GM10248 (cell line): ENCODE results near the gene ASCL1.

ENCODE experiments used
- CTCF ChIA-PET: fragments of 300-600 bp; sonication (Branson Sonifier 250); formaldehyde crosslinking; extraction: SDS; loops from one replicate; lab custom pipeline; 2021; ENCODE audit warnings: antibody characterized with exemption; lab: Yijun Ruan, JAX
- POLR2A ChIA-PET: fragments of 350-650 bp; sonication (Branson Sonifier 250); formaldehyde crosslinking; extraction: SDS; loops from one replicate; lab custom pipeline; 2020; ENCODE audit warnings: antibody characterized with exemption; lab: Yijun Ruan, JAX
- DNase-seq: peaks from one replicate; pipeline ENCODE4 v3.0.0; 2012; ENCODE audit errors: extremely low spot score
- TF ChIP-seq, protein P1 (sequence below): IDR thresholded peaks from 2 replicates; pipeline ENCODE4 v1.5.1; 2012; ENCODE audit warnings: mild to moderate bottlenecking, low read depth; ENCODE audit errors: extremely low read depth, missing control alignments, control extremely low read depth

ASCL1 gene

DNA sequence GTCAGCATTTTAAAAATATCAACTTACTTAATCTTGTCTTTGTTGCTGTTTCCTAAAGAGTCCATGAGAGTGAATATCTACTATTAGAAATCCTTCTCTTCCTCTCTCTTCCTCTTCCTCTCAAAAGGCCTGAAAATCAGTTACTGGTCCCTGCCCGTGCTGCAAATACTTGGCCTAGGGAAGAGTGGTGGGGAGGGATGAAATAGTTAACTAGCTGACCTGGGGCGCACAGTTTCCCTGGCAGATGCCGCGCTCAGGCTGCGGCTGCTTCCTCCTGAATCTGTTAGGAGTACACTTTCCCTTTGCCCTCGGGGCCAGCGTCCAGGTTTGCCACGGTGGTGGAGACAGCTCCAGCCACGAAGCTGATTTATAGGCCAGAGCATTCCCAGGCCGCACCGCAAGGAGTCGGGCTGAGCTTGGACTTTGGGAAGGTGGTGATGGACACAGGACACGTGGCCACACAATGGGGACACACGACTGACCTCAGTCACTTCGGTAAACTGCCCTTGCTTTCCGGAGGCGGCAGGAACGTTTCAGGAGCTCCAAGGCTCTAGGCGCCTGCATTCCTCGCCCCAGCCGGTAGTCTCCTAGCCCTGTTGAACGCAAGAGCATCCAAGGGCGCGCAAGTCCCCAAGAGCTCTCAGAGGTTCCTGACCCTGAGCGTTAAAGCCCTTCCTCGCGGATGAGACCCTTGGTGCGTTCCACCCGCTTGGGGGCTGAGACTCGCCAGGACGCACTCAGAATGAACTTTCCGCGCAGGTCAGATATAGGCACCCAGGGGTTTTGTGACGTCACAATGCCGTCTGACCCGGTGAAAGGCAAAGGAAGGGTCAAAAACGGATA lies 7.1 kb upstream of the ASCL1 start:
- POLR2A ChIA-PET = interaction anchor here (0.7 kb wide), 1 partner anchor 770 kb away, joined by 3 read pairs; no protein-coding TSS in a partner anchor
- peak; percentile 20 for DNase-seq
- CTCF ChIA-PET = interaction anchor here (0.9 to 4.3 kb wide), 26 partner anchors 9 to 625 kb away, joined by 3 to 40 read pairs (median 4); partner anchors contain the start of gene C12orf42
- TF ChIP-seq, protein P1, sequence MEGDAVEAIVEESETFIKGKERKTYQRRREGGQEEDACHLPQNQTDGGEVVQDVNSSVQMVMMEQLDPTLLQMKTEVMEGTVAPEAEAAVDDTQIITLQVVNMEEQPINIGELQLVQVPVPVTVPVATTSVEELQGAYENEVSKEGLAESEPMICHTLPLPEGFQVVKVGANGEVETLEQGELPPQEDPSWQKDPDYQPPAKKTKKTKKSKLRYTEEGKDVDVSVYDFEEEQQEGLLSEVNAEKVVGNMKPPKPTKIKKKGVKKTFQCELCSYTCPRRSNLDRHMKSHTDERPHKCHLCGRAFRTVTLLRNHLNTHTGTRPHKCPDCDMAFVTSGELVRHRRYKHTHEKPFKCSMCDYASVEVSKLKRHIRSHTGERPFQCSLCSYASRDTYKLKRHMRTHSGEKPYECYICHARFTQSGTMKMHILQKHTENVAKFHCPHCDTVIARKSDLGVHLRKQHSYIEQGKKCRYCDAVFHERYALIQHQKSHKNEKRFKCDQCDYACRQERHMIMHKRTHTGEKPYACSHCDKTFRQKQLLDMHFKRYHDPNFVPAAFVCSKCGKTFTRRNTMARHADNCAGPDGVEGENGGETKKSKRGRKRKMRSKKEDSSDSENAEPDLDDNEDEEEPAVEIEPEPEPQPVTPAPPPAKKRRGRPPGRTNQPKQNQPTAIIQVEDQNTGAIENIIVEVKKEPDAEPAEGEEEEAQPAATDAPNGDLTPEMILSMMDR = peak; percentile 51

DNA sequence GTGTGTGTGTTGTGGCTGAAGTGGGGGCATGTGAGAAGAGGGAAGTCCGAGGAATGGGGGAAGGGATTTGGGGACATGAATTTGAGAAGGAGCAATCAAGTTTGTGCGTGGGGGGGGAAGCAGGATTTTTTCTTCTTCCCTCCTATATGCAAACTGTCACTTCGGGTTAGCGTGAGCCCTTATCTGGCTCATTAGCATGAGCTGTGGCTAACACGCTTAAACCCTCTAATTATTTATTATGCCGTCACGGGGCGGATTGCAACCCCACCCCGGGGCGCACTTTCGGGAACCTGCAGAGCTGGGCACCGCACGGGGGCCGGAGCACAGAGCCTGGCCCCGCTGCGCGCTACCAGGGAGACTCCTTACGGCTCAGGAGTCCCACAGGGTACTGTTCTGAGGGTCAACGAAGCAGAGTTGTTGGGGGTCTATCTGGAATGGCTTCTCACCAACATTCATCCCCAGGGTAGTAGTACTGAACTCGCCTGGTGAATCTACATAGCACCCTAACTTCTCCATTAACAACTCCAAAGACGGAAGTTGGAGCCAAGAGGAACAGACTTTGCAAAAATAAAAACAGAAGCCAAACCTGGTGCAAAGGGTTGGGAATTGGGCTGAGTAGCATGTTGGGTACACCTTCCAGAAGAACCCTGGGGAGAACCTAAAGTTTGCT lies 6.4 kb upstream of the ASCL1 start:
- peak; percentile 14 for DNase-seq
- ChIA-PET CTCF (interaction anchor here (0.9 to 4.3 kb wide), 18 partner anchors 8 to 624 kb away, joined by 3 to 40 read pairs (median 4); partner anchors contain the start of gene C12orf42), POLR2A (no interaction called here)
- TF ChIP-seq, protein P1 = no peak

DNA sequence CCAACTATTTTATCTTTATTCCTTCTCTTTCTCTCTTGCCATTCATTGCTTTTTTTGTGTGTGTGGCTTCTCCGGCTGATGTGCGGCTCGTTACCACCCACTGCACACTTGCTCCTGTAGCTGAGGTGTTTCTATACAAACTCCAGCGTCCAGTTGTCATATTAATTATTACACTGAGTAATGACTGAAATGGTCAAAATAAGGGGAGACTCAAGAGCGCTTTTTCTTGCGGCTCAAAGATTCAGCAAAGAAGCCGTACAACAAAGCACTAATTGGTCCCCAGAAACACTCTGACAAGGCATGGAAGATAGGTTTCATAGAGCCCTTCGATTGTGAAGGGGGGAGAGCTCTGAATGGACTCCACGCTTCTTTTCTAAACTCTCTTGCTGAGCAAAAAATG lies 5.6 kb upstream of the ASCL1 start:
- CTCF ChIA-PET = interaction anchor here (0.7 to 3.2 kb wide), 4 partner anchors 12 to 597 kb away, joined by 3 to 35 read pairs (median 4); no protein-coding TSS in a partner anchor
- TF ChIP-seq, protein P1 = no peak
- POLR2A ChIA-PET = no interaction called here
- no peak for DNase-seq

DNA sequence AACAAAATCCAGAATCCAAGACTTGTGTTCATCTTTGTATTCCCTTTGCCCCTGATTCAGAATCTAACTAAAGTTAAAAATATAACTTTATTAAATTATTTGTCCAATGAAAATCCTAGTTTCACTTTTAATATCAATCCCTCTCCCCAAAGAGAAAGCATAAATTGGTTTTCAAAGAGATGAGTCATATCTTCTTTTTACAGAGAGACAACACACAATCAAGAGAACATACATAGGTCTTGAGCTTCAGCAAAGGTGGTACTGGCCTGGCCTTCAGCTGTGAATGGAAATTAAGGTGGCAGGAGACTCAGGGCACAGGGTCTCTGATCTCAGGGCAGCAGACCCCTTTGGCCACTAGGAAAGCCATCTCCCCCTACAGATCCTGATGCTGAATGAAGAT lies 4.3 kb upstream of the ASCL1 start:
- TF ChIP-seq, protein P1 = no peak
- POLR2A ChIA-PET = no interaction called here
- CTCF ChIA-PET = interaction anchor here (1.0 to 1.4 kb wide), 4 partner anchors 14 to 596 kb away, joined by 3 to 4 read pairs (median 4); no protein-coding TSS in a partner anchor
- peak; percentile 29 for DNase-seq

DNA sequence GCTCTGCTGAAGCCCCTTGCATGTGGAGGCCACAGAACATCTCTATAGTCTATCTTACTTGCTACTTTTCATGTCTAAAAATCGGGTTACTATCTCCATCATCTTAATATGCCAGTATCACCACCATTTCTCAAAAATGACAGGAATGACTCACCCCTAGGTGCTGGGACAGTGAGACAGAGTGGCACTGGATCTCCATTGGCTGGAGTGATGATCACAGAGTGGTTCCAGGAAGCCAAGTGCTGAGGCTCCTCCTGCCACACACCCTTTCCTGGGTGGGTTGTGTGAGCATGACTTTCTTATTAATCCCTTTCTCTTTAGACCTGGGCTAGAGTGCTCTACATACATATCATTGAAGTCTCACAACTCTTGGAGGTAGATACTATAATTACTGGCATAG lies 3.3 kb upstream of the ASCL1 start:
- ChIA-PET CTCF (interaction anchor here (1.0 kb wide), 2 partner anchors 593 to 595 kb away, joined by 3 read pairs; no protein-coding TSS in a partner anchor), POLR2A (no interaction called here)
- TF ChIP-seq, protein P1 = no peak
- DNase-seq = peak; percentile 7
